H1 (cell line): ENCODE data around the gene TRIB2.

Experiments used
- CREB1 ChIP-seq: IDR thresholded peaks from 2 replicates; pipeline ENCODE4 v1.6.1; 2012; ENCODE audit warnings: inconsistent platforms
- EGR1 ChIP-seq: IDR thresholded peaks from 2 replicates; pipeline ENCODE4 v1.6.1; 2011; ENCODE audit warnings: low read depth, low read length, borderline replicate concordance
- POLR2AphosphoS5 ChIP-seq: IDR thresholded peaks from 2 replicates; pipeline ENCODE4 v1.6.1; 2011; ENCODE audit warnings: low read depth, low read length
- RAD21 ChIP-seq, 2 experiments: IDR thresholded peaks in 1 of 2; conservative IDR thresholded peaks in 1 of 2; 2 replicates each; pipeline ENCODE4 v1.6.1; 2011; ENCODE audit warnings: low read depth in 2 of 2, low read length in 2 of 2, improper control_type of control experiment in 1 of 2, inconsistent platforms in 1 of 2, mild to moderate bottlenecking in 1 of 2, moderate library complexity in 1 of 2
- TF ChIP-seq, protein P1 (sequence below), 3 experiments: IDR thresholded peaks; 1 replicate in 2 of 3; 2 replicates in 1 of 3; pipeline versions ENCODE4 v1.5.1 to v1.6.1; 2011; ENCODE audit warnings: low read length in 3 of 3, mild to moderate bottlenecking in 3 of 3, inconsistent platforms in 2 of 3, low read depth in 1 of 3, moderate library complexity in 1 of 3; ENCODE audit not compliant: insufficient read depth in 1 of 3; ENCODE audit errors: control extremely low read depth in 1 of 3
- TF ChIP-seq, protein P2 (sequence below): IDR thresholded peaks from 2 replicates; pipeline ENCODE4 v1.6.1; 2012; ENCODE audit warnings: inconsistent platforms

DNA sequence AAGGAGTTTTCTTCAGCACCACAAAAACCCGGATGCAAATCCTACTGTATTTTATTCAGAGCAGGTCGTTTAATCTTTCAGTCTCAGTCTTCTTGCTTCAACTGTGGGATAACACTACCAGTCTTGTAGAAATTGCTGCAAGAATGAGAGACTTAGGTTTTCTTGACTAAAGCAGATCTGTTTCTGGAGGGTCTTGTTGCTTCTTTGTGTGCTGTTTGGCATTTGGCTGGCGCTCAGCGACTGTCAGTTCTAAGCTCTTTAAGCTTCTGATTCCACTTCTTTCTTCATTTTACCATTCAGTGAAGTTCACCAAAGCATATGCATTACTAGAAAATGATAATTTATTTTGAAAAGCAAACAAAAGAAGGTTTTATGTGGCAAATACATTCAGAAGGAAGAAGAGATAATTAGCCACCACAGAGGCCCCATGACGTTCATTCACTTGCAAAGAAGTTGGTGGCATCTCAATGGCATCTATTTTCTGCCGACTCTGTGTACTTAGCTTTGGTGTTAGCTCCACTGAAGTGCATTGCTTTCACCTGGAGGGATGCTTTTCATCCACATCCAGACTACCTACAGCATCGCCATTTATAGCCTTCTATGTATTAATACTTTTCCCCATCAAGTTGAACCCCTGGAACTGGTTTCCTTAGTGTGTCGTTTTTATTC lies 53.7 kb downstream of the TRIB2 start:
- TF ChIP-seq RAD21 (IDR thresholded peaks at IDR 0.05 in 1 of 2, conservative IDR thresholded peaks at IDR 0.05 in 1 of 2; ENCODE audit: low read depth in 2 of 2, low read length in 2 of 2) (no peak), CREB1 (no peak), EGR1 (no peak), POLR2AphosphoS5 (no peak)
- TF ChIP-seq, protein P1, sequence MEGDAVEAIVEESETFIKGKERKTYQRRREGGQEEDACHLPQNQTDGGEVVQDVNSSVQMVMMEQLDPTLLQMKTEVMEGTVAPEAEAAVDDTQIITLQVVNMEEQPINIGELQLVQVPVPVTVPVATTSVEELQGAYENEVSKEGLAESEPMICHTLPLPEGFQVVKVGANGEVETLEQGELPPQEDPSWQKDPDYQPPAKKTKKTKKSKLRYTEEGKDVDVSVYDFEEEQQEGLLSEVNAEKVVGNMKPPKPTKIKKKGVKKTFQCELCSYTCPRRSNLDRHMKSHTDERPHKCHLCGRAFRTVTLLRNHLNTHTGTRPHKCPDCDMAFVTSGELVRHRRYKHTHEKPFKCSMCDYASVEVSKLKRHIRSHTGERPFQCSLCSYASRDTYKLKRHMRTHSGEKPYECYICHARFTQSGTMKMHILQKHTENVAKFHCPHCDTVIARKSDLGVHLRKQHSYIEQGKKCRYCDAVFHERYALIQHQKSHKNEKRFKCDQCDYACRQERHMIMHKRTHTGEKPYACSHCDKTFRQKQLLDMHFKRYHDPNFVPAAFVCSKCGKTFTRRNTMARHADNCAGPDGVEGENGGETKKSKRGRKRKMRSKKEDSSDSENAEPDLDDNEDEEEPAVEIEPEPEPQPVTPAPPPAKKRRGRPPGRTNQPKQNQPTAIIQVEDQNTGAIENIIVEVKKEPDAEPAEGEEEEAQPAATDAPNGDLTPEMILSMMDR (IDR thresholded peaks at IDR 0.05; ENCODE audit: control extremely low read depth in 1 of 3, insufficient read depth in 1 of 3, low read depth in 1 of 3, low read length in 3 of 3), result no peak
- TF ChIP-seq, protein P2, sequence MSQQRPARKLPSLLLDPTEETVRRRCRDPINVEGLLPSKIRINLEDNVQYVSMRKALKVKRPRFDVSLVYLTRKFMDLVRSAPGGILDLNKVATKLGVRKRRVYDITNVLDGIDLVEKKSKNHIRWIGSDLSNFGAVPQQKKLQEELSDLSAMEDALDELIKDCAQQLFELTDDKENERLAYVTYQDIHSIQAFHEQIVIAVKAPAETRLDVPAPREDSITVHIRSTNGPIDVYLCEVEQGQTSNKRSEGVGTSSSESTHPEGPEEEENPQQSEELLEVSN, result no peak
